Mucosa of rectum (tissue), 2 donors: ENCODE measurements around the gene DNAJB2.

Source experiments
- H3K27ac ChIP-seq, 2 donors: one replicate each; pipeline ENCODE4 v1.7.0; 2013; ENCODE audit warnings: inconsistent platforms in 2 of 2, low read depth in 2 of 2, low read length in 2 of 2
- H3K27me3 ChIP-seq, 2 donors: one replicate each; pipeline ENCODE4 v1.7.0; 2013; ENCODE audit warnings: low read length in 2 of 2; ENCODE audit not compliant: control insufficient read depth in 2 of 2, insufficient read depth in 2 of 2
- H3K36me3 ChIP-seq, 2 donors: one replicate each; pipeline ENCODE4 v1.7.0; 2013; ENCODE audit warnings: low read length in 2 of 2; ENCODE audit not compliant: control insufficient read depth in 2 of 2, insufficient read depth in 2 of 2
- H3K4me1 ChIP-seq, 2 donors: one replicate each; pipeline ENCODE4 v1.7.0; 2013; ENCODE audit warnings: low read length in 2 of 2, mild to moderate bottlenecking in 1 of 2; ENCODE audit not compliant: control insufficient read depth in 2 of 2, insufficient read depth in 2 of 2
- H3K4me3 ChIP-seq, 2 donors: one replicate each; pipeline ENCODE4 v1.7.0; 2013; ENCODE audit warnings: low read length in 2 of 2
- H3K9ac ChIP-seq, 2 donors: one replicate each; pipeline ENCODE4 v1.7.0; 2013; ENCODE audit warnings: low read length in 2 of 2, low read depth in 1 of 2, mild to moderate bottlenecking in 1 of 2
- H3K9me3 ChIP-seq, 2 donors: one replicate each; pipeline ENCODE4 v1.7.0; 2013; ENCODE audit warnings: low read length in 2 of 2; ENCODE audit not compliant: control insufficient read depth in 2 of 2
- donor health status: healthy.
- donor health status: Normal muscosa, but diverticular disease.

The DNAJB2 gene

GRCh38 chr2:219314804-219315468 is 35.8 kb downstream of the DNAJB2 start:
- Histone ChIP-seq H3K27ac (no peak overlapping the region), H3K27me3 (peaks cover 4 to 5% of the 10 kb centered on the region in 2 donors), H3K9me3 (no peaks in the 10 kb centered on the region), H3K4me3 (no peak overlapping the region), H3K9ac (no peak overlapping the region), H3K36me3 (no peaks in the 10 kb centered on the region), H3K4me1 (no peaks in the 10 kb centered on the region)

DNA sequence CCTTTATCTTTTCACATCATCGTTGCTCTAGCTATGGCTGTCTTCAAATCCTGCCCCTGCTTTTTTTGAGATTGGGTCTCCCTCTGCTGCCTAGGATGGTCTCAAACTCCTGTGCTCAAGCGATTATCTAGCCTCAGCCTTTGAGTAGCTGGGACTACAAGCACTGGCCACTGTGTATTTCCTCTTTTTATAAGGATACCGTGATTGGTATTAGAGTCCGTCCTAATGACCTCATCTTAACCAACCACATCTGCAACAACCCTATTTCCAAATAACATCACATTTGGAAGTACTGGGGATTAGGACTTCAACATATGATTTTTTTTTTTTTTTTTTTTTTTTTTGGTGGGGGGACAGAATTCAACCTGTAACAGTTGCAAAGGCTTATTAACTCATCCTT is 44.3 kb downstream of the DNAJB2 start:
- H3K27ac ChIP-seq: no peak overlapping the region
- peaks cover 5 to 10% of the 10 kb centered on the region in 2 donors for H3K27me3 ChIP-seq
- no peak overlapping the region for H3K9ac ChIP-seq
- no peak overlapping the region for H3K4me3 ChIP-seq
- no peaks in the 10 kb centered on the region for H3K9me3 ChIP-seq
- no peaks in the 10 kb centered on the region for H3K36me3 ChIP-seq
- no peaks in the 10 kb centered on the region for H3K4me1 ChIP-seq

DNA sequence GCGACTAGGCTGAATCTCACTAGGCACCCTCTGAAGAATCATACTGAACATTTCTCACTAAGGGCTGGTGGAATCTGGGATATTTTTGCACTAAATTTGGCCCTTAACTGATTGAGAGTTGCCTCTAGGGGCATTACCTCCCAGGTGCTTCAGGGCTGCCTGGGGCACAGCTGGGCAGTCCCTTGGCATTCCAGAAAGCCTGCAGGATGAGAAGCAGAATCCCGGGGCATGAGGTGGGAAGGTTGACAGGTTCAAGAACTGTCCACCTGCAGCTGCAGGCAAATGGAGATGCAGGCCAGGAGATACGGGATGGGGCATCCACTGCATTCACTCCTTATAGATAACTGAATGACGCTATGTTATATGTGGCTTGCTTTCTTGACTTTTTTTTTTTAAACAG is 46.0 kb downstream of the DNAJB2 start:
- H3K27me3 ChIP-seq: peaks cover 8 to 12% of the 10 kb centered on the region in 2 donors

DNA sequence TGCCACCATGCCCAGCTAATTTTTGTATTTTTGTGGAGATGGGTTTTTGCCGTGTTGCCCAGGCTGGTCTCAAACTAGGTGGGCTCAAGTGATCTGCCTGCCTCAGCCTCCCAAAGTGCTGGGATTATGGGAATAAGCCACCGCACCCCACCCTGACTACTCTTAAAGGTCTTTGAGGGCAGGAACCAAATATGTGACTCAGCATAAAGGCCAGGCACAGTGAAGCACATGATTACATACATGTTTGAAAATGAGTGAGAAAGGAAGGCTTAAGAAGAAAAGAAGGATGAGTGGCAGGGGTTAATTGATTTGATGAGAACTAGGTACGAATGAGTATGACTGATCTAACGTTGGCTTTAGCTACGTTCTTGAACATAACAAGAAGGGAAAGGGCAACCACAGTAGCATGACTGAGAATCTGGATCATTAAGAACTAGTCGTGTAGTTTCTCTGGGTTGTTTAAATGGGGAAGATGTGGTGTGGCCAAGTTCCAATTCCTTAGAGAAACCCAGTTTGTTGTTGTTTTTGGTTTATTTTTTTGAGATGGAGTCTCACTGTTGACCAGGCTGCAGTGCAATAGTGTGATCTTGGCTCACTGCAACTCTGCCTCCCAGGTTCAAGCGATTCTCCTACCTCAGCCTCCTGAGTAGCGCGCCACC is 46.6 kb downstream of the DNAJB2 start:
- Histone ChIP-seq H3K9me3 (no peaks in the 10 kb centered on the region), H3K36me3 (no peaks in the 10 kb centered on the region), H3K4me3 (no peak overlapping the region), H3K9ac (no peak overlapping the region), H3K27me3 (peaks cover 8 to 12% of the 10 kb centered on the region in 2 donors), H3K4me1 (no peaks in the 10 kb centered on the region), H3K27ac (no peak overlapping the region)

More for the DNA sequence above, 46.0 kb downstream of the DNAJB2 start:
- Histone ChIP-seq H3K36me3 (no peaks in the 10 kb centered on the region), H3K9ac (no peak overlapping the region), H3K9me3 (no peaks in the 10 kb centered on the region), H3K27ac (no peak overlapping the region), H3K4me1 (no peaks in the 10 kb centered on the region), H3K4me3 (no peak overlapping the region)

DNA sequence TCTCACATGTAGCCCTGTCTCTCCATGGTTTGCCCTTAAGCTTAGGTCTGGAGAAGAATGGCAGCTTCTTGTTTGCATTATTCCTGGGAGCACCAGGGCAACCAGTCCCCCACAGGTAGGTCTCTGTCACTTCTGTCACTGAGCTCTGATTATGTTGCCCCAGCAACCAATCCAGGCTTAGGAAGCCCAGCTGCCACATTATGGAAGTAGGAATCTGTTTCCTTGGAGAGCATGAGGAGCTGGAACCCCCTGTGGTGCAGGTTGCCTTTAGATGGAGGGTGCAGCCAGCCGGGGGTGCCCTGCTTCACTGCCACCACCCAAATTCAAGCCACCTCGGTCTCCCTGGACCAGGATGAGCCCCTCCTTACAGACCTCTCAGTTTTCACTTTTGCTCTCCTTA is 48.6 kb downstream of the DNAJB2 start:
- Histone ChIP-seq H3K9ac (no peak overlapping the region), H3K27me3 (peaks cover 19 to 22% of the 10 kb centered on the region in 2 donors), H3K36me3 (no peaks in the 10 kb centered on the region), H3K4me3 (no peak overlapping the region), H3K9me3 (no peaks in the 10 kb centered on the region), H3K27ac (no peak overlapping the region), H3K4me1 (no peaks in the 10 kb centered on the region)

DNA sequence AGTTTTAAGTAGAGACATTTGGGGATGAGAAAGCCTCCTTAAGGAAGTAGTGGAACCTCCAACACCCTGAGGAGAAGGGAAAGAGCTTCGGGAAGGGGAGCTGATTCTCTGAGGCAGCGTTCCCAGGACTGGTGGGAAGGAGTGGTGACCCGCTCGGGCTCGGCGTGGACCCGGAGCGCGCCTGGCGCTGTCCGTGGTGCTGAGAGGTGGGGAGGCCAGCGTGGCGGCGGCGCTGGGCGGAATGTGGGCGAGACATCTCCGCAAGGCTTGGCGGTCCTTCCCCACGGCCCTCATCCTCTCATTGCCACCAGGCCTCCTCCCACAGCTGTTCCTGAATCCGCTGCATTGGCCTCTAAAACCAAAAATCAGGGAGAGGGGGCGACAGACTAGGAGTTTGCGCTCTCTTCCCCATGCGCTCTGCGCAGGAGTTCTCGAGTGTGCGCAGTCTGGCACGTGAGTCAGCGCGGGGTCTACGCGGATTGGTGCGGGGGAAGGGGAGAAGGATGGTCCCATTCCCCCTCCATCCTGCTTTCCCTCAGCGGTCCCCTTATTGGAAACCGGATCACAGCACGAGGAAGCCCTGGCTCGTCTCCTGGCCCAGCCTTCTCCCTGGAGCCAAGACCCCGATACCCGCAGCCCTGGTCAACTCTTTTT is 52.5 kb downstream of the DNAJB2 start:
- Histone ChIP-seq H3K27ac (no peak overlapping the region), H3K27me3 (peaks cover 21 to 22% of the 10 kb centered on the region in 2 donors), H3K4me1 (no peaks in the 10 kb centered on the region), H3K4me3 (no peak overlapping the region), H3K36me3 (no peaks in the 10 kb centered on the region), H3K9ac (no peak overlapping the region), H3K9me3 (no peaks in the 10 kb centered on the region)

DNA sequence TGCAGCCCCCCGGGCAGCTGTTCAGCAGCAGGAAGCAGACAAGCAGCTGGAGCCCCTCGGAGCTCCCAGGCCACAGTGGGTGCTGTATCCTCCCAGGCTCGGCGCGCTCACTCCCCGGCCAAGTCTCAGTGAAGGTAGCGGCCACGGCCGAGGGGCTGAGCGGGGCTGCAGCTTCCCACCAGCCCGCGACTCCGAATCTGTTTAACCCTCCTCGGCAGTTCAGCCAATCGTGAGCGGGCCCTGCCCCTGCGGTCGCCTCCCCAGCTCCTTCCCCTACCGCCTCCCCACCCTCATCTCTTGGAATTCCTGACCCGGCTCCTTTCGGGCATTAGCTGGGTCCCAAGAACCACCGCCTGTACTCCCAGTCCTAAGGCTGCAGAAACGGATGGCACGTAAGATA is 53.4 kb downstream of the DNAJB2 start, which contains the start of gene RESP18:
RESP18 (minus strand) TSS at position 203 of the 400 bp plus-strand sequence.
- H3K9ac ChIP-seq: no peak within 1 kb of the TSS
- no peak within 1 kb of the TSS for H3K27ac ChIP-seq
- peaks cover 19 to 21% of the 10 kb centered on the region in 2 donors for H3K27me3 ChIP-seq
- H3K36me3 ChIP-seq: no peaks in the 10 kb centered on the region
- H3K9me3 ChIP-seq: no peaks in the 10 kb centered on the region
- no peaks in the 10 kb centered on the region for H3K4me1 ChIP-seq
- H3K4me3 ChIP-seq: no peak within 1 kb of the TSS

DNA sequence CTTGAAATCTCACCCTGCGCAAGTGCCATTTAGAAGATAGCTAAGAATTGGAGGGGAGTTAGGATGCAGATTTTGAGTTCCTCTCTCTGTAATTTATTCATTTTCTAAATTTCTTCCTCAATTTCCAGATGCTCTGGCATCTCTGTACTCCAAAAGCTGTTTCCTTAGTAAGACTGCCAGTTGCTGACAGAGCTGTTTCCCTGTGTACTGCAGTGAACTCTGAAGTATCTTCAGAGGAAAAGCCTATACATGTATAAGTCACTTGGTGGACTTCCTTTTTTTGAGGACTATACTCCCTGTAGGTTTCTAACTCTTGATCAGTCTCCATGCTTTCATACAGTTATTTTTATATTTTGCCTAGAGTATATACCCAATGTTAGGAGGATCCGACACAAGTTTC is 54.9 kb downstream of the DNAJB2 start:
- H3K9ac ChIP-seq: no peak overlapping the region
- H3K36me3 ChIP-seq: no peaks in the 10 kb centered on the region
- H3K9me3 ChIP-seq: no peaks in the 10 kb centered on the region
- no peak overlapping the region for H3K4me3 ChIP-seq
- H3K27ac ChIP-seq: no peak overlapping the region
- H3K27me3 ChIP-seq: peaks cover 16 to 21% of the 10 kb centered on the region in 2 donors
- no peaks in the 10 kb centered on the region for H3K4me1 ChIP-seq

- no peak overlapping the region for H3K27ac ChIP-seq
Measured at GRCh38 chr2:219335373-219335786, 56.2 kb downstream of the DNAJB2 start.

More at GRCh38 chr2:219335373-219335786, 56.2 kb downstream of the DNAJB2 start:
- Histone ChIP-seq H3K4me3 (no peak overlapping the region), H3K9ac (no peak overlapping the region), H3K4me1 (no peaks in the 10 kb centered on the region), H3K9me3 (no peaks in the 10 kb centered on the region), H3K27me3 (peaks cover 14 to 18% of the 10 kb centered on the region in 2 donors), H3K36me3 (no peaks in the 10 kb centered on the region)
